Measurements from ENCODE around the gene BPI.

The BPI gene

DNA sequence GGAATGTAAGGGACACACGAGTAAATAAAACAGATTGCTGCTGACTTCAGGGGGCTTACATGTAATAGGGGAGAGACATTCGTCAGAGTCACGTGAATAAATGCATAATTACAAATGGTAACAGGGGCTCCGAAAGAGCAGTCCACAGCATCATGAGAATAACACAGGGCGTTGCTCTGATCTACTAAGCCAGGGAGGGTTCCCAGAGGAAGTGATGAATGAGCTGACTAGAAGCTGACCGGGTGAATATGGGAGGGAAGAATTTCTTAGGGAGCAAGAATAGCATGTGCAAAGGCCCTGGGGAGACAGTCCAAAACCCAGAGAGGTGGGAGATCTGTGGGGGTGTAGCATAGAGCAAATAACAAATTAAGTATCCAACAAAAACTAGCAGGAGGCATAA is 2.4 kb downstream of the BPI start:
- H3K4me2 ChIP-seq (ENCODE audit: low read length): no peak overlapping the region
- H2AFZ ChIP-seq: no peak overlapping the region
- H3K9ac ChIP-seq: no peak overlapping the region
- H3K36me3 ChIP-seq (ENCODE audit: control insufficient read depth, insufficient read depth, low read length): no peaks in the 10 kb centered on the region
- H3K27me3 ChIP-seq (ENCODE audit: control insufficient read depth, insufficient read depth, low read length): no peaks in the 10 kb centered on the region
- H3K27ac ChIP-seq: no peak overlapping the region
- H3K79me2 ChIP-seq: no peaks in the 10 kb centered on the region
- no peaks in the 10 kb centered on the region for H3K4me1 ChIP-seq
- H3K4me3 ChIP-seq (ENCODE audit: low read depth, low read length): no peak overlapping the region
- TF ChIP-seq, protein P1, sequence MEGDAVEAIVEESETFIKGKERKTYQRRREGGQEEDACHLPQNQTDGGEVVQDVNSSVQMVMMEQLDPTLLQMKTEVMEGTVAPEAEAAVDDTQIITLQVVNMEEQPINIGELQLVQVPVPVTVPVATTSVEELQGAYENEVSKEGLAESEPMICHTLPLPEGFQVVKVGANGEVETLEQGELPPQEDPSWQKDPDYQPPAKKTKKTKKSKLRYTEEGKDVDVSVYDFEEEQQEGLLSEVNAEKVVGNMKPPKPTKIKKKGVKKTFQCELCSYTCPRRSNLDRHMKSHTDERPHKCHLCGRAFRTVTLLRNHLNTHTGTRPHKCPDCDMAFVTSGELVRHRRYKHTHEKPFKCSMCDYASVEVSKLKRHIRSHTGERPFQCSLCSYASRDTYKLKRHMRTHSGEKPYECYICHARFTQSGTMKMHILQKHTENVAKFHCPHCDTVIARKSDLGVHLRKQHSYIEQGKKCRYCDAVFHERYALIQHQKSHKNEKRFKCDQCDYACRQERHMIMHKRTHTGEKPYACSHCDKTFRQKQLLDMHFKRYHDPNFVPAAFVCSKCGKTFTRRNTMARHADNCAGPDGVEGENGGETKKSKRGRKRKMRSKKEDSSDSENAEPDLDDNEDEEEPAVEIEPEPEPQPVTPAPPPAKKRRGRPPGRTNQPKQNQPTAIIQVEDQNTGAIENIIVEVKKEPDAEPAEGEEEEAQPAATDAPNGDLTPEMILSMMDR (IDR thresholded peaks at IDR 0.05): no peak
- no peaks in the 10 kb centered on the region for H3K9me3 ChIP-seq (ENCODE audit: control insufficient read depth, low read length)

DNA sequence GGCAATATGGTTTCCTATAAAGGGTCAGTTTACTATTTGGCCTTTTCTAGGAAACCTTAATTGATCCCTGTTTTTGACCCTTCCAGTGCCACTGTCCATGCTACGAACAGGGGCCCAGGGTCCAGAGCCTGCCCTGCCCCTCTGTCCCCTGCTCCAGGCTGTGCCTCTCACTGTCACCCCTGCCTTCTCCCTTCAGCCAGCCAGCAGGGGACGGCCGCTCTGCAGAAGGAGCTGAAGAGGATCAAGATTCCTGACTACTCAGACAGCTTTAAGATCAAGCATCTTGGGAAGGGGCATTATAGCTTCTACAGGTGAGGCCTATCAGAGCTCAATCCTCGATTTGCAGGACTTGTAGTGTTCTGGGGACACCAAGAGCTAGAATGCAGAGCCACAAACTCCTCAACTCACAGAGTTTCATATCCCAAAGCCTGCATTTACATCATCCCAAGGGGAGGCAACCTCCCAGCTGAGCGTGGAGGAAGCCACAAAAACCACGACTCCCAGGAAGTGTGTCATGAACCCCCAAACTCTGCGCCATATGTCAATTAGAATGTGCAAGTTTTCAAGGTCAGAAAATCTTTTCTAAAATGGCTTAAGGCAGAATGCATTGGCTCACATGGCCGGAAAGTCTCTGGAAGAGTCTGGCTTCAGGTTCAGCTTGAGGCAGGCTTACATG is 3.6 kb downstream of the BPI start:
- Histone ChIP-seq H3K4me2 (ENCODE audit: low read length) (no peak overlapping the region), H3K27me3 (ENCODE audit: control insufficient read depth, insufficient read depth, low read length) (no peaks in the 10 kb centered on the region)

DNA sequence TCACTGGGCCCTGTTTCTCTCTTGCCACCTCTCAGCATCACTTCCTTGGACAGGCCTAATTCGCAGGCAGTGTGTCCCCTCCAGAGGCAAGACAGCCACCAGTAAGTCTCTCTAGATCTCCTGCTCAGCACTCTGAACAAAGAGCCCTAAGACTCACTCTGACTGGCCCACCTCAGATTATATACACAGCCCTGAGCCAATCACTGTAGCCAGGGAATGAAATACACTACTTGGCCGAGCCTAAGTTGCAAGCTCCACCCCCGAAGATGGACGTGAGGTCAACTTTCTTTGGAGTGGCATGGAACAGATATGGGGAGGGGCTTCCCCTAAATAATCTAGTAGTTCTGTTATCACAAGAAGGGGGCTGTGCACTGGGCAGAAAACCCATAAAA is 4.1 kb downstream of the BPI start:
- no peak overlapping the region for H3K4me2 ChIP-seq (ENCODE audit: low read length)
- H2AFZ ChIP-seq: no peak overlapping the region
- no peaks in the 10 kb centered on the region for H3K9me3 ChIP-seq (ENCODE audit: control insufficient read depth, low read length)
- TF ChIP-seq, protein P1 (IDR thresholded peaks at IDR 0.05): no peak
- H3K9ac ChIP-seq: no peak overlapping the region
- H3K79me2 ChIP-seq: no peaks in the 10 kb centered on the region
- H3K27ac ChIP-seq: no peak overlapping the region
- H3K4me1 ChIP-seq: no peaks in the 10 kb centered on the region
- H3K27me3 ChIP-seq (ENCODE audit: control insufficient read depth, insufficient read depth, low read length): no peaks in the 10 kb centered on the region
- no peaks in the 10 kb centered on the region for H3K36me3 ChIP-seq (ENCODE audit: control insufficient read depth, insufficient read depth, low read length)
- no peak overlapping the region for H3K4me3 ChIP-seq (ENCODE audit: low read depth, low read length)

More for the DNA sequence above, 3.6 kb downstream of the BPI start:
- Histone ChIP-seq H3K9ac (no peak overlapping the region), H3K79me2 (no peaks in the 10 kb centered on the region), H3K27ac (no peak overlapping the region), H3K9me3 (ENCODE audit: control insufficient read depth, low read length) (no peaks in the 10 kb centered on the region), H3K4me3 (ENCODE audit: low read depth, low read length) (no peak overlapping the region), H2AFZ (no peak overlapping the region), H3K36me3 (ENCODE audit: control insufficient read depth, insufficient read depth, low read length) (no peaks in the 10 kb centered on the region), H3K4me1 (no peaks in the 10 kb centered on the region)
- TF ChIP-seq, protein P1 (IDR thresholded peaks at IDR 0.05): no peak

DNA sequence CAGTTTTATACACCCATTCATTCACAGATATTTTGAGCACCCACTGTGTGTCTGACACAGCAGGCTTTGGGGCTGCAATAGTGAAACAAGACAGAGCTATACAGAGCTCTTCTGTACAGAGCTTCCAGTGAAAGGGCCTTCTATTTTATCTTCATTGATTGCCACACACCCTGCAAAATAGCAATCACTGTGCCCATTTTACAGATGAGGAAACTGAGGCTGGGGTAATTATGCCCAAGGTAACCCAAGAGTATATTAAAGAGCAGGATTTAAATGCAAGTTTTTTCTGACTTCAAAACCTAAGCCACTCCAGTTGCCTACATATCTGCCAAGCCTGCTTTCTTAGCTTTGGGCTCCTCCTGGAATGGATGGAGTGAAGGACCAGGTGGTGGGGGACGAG is 4.5 kb downstream of the BPI start:
- Histone ChIP-seq H3K36me3 (ENCODE audit: control insufficient read depth, insufficient read depth, low read length) (no peaks in the 10 kb centered on the region), H3K27me3 (ENCODE audit: control insufficient read depth, insufficient read depth, low read length) (no peaks in the 10 kb centered on the region), H3K4me2 (ENCODE audit: low read length) (no peak overlapping the region), H3K9ac (no peak overlapping the region), H3K4me1 (no peaks in the 10 kb centered on the region), H3K27ac (no peak overlapping the region), H3K4me3 (ENCODE audit: low read depth, low read length) (no peak overlapping the region), H2AFZ (no peak overlapping the region), H3K79me2 (no peaks in the 10 kb centered on the region), H3K9me3 (ENCODE audit: control insufficient read depth, low read length) (no peaks in the 10 kb centered on the region)
- TF ChIP-seq, protein P1 (IDR thresholded peaks at IDR 0.05): no peak

DNA sequence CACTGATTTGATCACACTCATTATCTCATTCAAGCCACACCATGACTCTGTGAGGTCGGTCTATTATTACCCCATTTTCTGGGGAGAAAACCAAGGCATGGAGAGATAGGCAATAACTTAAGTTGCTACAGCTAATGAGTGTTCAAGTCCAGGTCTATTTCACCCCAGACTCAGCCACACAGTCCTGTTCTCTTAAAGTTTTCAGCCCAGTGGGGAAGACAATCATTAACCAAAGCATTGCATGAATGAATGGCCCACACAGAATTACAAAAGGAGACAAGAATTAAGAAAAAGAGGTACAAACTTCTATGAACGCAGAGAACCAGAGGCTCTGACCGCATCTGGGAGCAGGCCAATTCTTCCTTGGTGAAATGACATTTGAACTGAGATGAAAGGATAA is 7.1 kb downstream of the BPI start:
- Histone ChIP-seq H3K9me3 (ENCODE audit: control insufficient read depth, low read length) (no peaks in the 10 kb centered on the region), H3K4me2 (ENCODE audit: low read length) (no peak overlapping the region), H3K27me3 (ENCODE audit: control insufficient read depth, insufficient read depth, low read length) (no peaks in the 10 kb centered on the region), H3K9ac (no peak overlapping the region), H3K4me1 (no peaks in the 10 kb centered on the region), H2AFZ (no peak overlapping the region), H3K4me3 (ENCODE audit: low read depth, low read length) (no peak overlapping the region), H3K36me3 (ENCODE audit: control insufficient read depth, insufficient read depth, low read length) (no peaks in the 10 kb centered on the region), H3K79me2 (no peaks in the 10 kb centered on the region), H3K27ac (no peak overlapping the region)
- TF ChIP-seq, protein P1 (IDR thresholded peaks at IDR 0.05): no peak
